DND-41 (cell line): ENCODE data around the gene TARP.
"Not testable (repeated sequence)": the region's sequence is repeated elsewhere in the genome, so short reads cannot be mapped to it uniquely, and the experiment has no call there.

Source experiments
- EZH2 ChIP-seq: IDR thresholded peaks from 3 replicates; pipeline ENCODE4 v1.6.1; 2012; ENCODE audit warnings: borderline replicate concordance, low read depth, mild to moderate bottlenecking, moderate library complexity, low read length, inconsistent platforms; ENCODE audit not compliant: severe bottlenecking
- TF ChIP-seq, protein P1 (sequence below): IDR thresholded peaks from 2 replicates; pipeline ENCODE4 v1.5.1; 2012; ENCODE audit warnings: borderline replicate concordance, low read length, moderate library complexity, mild to moderate bottlenecking; ENCODE audit not compliant: poor library complexity, severe bottlenecking; ENCODE audit errors: extremely low read depth

DNA sequence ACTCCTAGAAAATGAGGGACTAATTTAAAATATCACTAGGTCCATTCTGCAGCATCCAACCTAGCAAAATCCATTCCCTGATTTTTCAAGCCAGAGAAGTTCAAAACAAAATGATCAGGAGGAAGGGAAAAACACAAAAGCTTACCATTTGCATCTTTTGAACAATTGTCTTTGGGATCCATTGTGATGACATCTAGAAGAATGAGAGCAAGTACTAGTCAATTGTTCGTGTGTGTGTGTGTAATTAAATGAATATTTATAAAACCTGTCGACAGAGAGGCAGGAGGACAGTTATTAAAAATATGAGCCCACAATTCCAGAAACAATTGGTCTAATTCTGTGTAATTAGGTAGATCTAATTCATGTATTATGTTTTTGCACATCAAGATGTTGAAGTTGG, 11.4 kb downstream of the TARP start:
- TF ChIP-seq, protein P1, sequence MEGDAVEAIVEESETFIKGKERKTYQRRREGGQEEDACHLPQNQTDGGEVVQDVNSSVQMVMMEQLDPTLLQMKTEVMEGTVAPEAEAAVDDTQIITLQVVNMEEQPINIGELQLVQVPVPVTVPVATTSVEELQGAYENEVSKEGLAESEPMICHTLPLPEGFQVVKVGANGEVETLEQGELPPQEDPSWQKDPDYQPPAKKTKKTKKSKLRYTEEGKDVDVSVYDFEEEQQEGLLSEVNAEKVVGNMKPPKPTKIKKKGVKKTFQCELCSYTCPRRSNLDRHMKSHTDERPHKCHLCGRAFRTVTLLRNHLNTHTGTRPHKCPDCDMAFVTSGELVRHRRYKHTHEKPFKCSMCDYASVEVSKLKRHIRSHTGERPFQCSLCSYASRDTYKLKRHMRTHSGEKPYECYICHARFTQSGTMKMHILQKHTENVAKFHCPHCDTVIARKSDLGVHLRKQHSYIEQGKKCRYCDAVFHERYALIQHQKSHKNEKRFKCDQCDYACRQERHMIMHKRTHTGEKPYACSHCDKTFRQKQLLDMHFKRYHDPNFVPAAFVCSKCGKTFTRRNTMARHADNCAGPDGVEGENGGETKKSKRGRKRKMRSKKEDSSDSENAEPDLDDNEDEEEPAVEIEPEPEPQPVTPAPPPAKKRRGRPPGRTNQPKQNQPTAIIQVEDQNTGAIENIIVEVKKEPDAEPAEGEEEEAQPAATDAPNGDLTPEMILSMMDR = not testable (repeated sequence)
- TF ChIP-seq EZH2 = not testable (repeated sequence)
